K562 (cell line): Measurements from ENCODE around the gene ZNF264. TPM values are rescaled to one million over a fixed set of nuclear protein-coding genes. Genes with fewer than 3 reads are reported as not detected.

ENCODE experiments used
- ADNP ChIP-seq: fragments of 200-800 bp; sonication (Bioruptor generic); IDR thresholded peaks from 2 replicates; pipeline ENCODE4 v1.6.1; 2016; ENCODE audit warnings: missing genetic modification characterization, missing compliant biosample characterization
- CBX2 ChIP-seq: fragments of 200-600 bp; sonication (generic); IDR thresholded peaks from one replicate; pipeline ENCODE4 v1.6.1; 2012; ENCODE audit warnings: mild to moderate bottlenecking, low read length, inconsistent platforms; ENCODE audit not compliant: insufficient read depth, poor library complexity, severe bottlenecking
- DIDO1 ChIP-seq: fragments of 450-650 bp; IDR thresholded peaks from 2 replicates; pipeline ENCODE4 v1.6.1; 2016; ENCODE audit warnings: low read depth, missing biosample characterization, missing genetic modification characterization
- E2F5 ChIP-seq: sonication (generic); formaldehyde crosslinking; IDR thresholded peaks from 2 replicates; pipeline ENCODE4 v1.8.0; 2022; ENCODE audit warnings: mild to moderate bottlenecking, missing genetic modification reagents
- ELF2 ChIP-seq: fragments of 250-450 bp; sonication (Bioruptor Pico); IDR thresholded peaks from 2 replicates; pipeline ENCODE4 v1.5.0; 2021; ENCODE audit warnings: mild to moderate bottlenecking
- EP300 ChIP-seq: IDR thresholded peaks from 2 replicates; pipeline ENCODE4 v1.6.1; 2012; ENCODE audit warnings: low read length, improper control_type of control experiment
- ERF ChIP-seq: fragments of 450-650 bp; formaldehyde crosslinking; IDR thresholded peaks from 2 replicates; pipeline ENCODE4 v1.4.0; 2020; ENCODE audit warnings: mild to moderate bottlenecking, mixed read lengths
- HIVEP1 ChIP-seq: fragments of 250-450 bp; sonication (Bioruptor Pico); IDR thresholded peaks from 2 replicates; pipeline ENCODE4 v1.4.0; 2020; ENCODE audit warnings: mild to moderate bottlenecking
- HNRNPL ChIP-seq: fragments of 200-400 bp; formaldehyde crosslinking; IDR thresholded peaks from 2 replicates; pipeline ENCODE4 v1.6.1; 2017; ENCODE audit warnings: low read depth, mild to moderate bottlenecking, low read length
- NFRKB ChIP-seq: fragments of 450-650 bp; IDR thresholded peaks from 2 replicates; pipeline ENCODE4 v1.6.1; 2016; ENCODE audit warnings: low read depth
- NR0B1 ChIP-seq: fragments of 450-650 bp; IDR thresholded peaks from one replicate; pipeline ENCODE4 v1.6.1; 2018; ENCODE audit warnings: mild to moderate bottlenecking, moderate library complexity; ENCODE audit not compliant: partially characterized antibody
- PBX2 ChIP-seq, 2 experiments: IDR thresholded peaks in 1 of 2; conservative IDR thresholded peaks in 1 of 2; 2 replicates each; pipeline ENCODE4 v1.6.1; 2016; ENCODE audit warnings: low read depth in 2 of 2, mild to moderate bottlenecking in 1 of 2, missing compliant biosample characterization in 1 of 2, missing genetic modification characterization in 1 of 2, moderate library complexity in 1 of 2
- PPARD ChIP-seq: fragments of 250-450 bp; sonication (Bioruptor Pico); IDR thresholded peaks from 2 replicates; pipeline ENCODE4 v1.8.0; 2022; ENCODE audit warnings: inconsistent platforms, mild to moderate bottlenecking, moderate library complexity
- RFX5 ChIP-seq: IDR thresholded peaks from 2 replicates; pipeline ENCODE4 v1.6.1; 2011; ENCODE audit warnings: low read depth, mild to moderate bottlenecking, improper control_type of control experiment, low read length
- RUNX1 ChIP-seq: sonication (generic); IDR thresholded peaks from 2 replicates; pipeline ENCODE4 v1.6.1; 2016; ENCODE audit warnings: antibody characterized with exemption, low read depth
- SNRNP70 ChIP-seq: fragments of 200-400 bp; formaldehyde crosslinking; optimal IDR thresholded peaks from 2 replicates; pipeline ENCODE3; 2017; ENCODE audit warnings: low read depth, low read length
- SRSF1 ChIP-seq: fragments of 200-400 bp; formaldehyde crosslinking; IDR thresholded peaks from 2 replicates; pipeline ENCODE4 v1.6.1; 2017; ENCODE audit warnings: mild to moderate bottlenecking, low read depth, low read length, moderate library complexity
- TGIF2 ChIP-seq: sonication (generic); formaldehyde crosslinking; IDR thresholded peaks from 2 replicates; pipeline ENCODE4 v1.8.1; 2022; ENCODE audit warnings: mild to moderate bottlenecking, missing genetic modification reagents, moderate library complexity
- ZKSCAN3 ChIP-seq: fragments of 250-450 bp; sonication (Bioruptor Pico); IDR thresholded peaks from 2 replicates; pipeline ENCODE4 v1.4.0; 2020
- ZNF146 ChIP-seq: IDR thresholded peaks from one replicate; pipeline ENCODE4 v1.6.1; 2018; ENCODE audit warnings: missing compliant biosample characterization; ENCODE audit not compliant: unreplicated experiment
- ZNF212 ChIP-seq: fragments of 450-650 bp; formaldehyde crosslinking; IDR thresholded peaks from 2 replicates; pipeline ENCODE4 v1.4.0; 2020; ENCODE audit warnings: mild to moderate bottlenecking
- ZNF232 ChIP-seq: sonication (generic); formaldehyde crosslinking; IDR thresholded peaks from 2 replicates; pipeline ENCODE4 v1.8.0; 2022; ENCODE audit warnings: mild to moderate bottlenecking, missing genetic modification reagents
- ZNF511 ChIP-seq: sonication (generic); formaldehyde crosslinking; IDR thresholded peaks from 2 replicates; pipeline ENCODE4 v1.8.0; 2022; ENCODE audit warnings: mild to moderate bottlenecking, missing genetic modification reagents
- ZSCAN32 ChIP-seq: fragments of 450-650 bp; formaldehyde crosslinking; IDR thresholded peaks from 2 replicates; pipeline ENCODE4 v1.4.0; 2020; ENCODE audit warnings: mild to moderate bottlenecking, moderate library complexity
- polyA plus RNA-seq, 8 experiments: library from polyadenylated mRNA; depleted of rRNA in 4 of 8; stranded (reverse) in 5 of 8; unstranded in 3 of 8; fragments of >200 nt; fragmentation: Nextera tagmentation in 2 of 8; fragmentation: Illumina TruSeq in 1 of 8; extraction: Ambion mirVana in 2 of 8; extraction: Trizol in 1 of 8; gene quantifications; 2 replicates each; pipeline versions ENCODE4 v1.2.1 to v1.2.3, GENCODE V29; 2011 to 2014; ENCODE audit warnings: inconsistent platforms in 1 of 8, missing spikeins in 1 of 8
- total RNA-seq, 7 experiments: library from RNA; depleted of rRNA in 6 of 7; stranded (reverse); fragments of >200 nt in 6 of 7; fragmentation: Illumina TruSeq in 2 of 7; extraction: Trizol in 2 of 7; gene quantifications; 2 replicates each; pipeline versions ENCODE4 v1.2.1 to v1.2.3, GENCODE V29; 2011 to 2021; ENCODE audit warnings: low replicate concordance in 1 of 7

ZNF264 gene
- total and polyA plus RNA-seq, 9 of the 15 experiments (the other 6 are each of a cell fraction or from before 2014, with no cell fraction given): 0.08 to 7.9 (median 1.3) TPM

- TF ChIP-seq DIDO1 (tag) (0 out of 2 replicates have a peak, but pooled peaks have one; percentile 13), ZNF212 (CRISPR knock-in tag) (no peak), ZSCAN32 (no peak), PPARD (CRISPR knock-in tag) (no peak), EP300 (no peak), HNRNPL (no peak), E2F5 (CRISPR knock-in tag) (no peak), RFX5 (no peak), SRSF1 (0 out of 2 replicates have a peak, but pooled peaks have one; percentile 23), NFRKB (no peak), ERF (CRISPR knock-in tag) (no peak), ZNF146 (CRISPR knock-in tag) (no peak), ELF2 (no peak), SNRNP70 (no peak), PBX2 (CRISPR knock-in tag; IDR thresholded peaks at IDR 0.05; ENCODE audit: low read depth) (no peak), PBX2 (tag; conservative IDR thresholded peaks at IDR 0.05; ENCODE audit: low read depth) (no peak), ZNF511 (CRISPR knock-in tag) (no peak), HIVEP1 (no peak), NR0B1 (no peak), ZNF232 (no peak), ZKSCAN3 (CRISPR knock-in tag) (no peak), TGIF2 (CRISPR knock-in tag) (no peak), CBX2 (no peak), ADNP (tag) (no peak), RUNX1 (no peak)
Observed at GRCh38 chr19:57191141-57192076, at the start of gene ZNF264 (continued).
